ENCODE results near the gene ZNF467.

Gene ZNF467

DNA sequence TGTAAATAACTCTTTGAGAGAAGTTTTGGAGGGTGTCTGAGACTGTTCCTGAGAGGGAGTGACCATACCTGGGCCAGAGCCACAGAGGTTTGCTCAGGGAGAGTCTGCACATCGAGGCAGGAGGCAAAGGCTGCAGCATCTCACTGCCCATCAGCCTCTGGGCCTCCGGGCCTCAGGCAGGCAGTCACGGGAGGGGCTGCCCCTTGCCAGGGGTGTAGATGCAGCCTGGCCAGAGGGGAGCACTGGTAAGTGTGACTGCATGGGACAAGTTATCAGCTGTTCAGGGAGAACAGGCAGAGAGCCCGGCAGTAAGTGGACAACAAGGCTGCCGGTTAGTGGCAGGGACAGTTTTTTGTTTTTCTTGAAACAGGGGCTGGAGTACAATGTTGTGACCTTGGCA, 55.9 kb downstream of the ZNF467 start:
- FAIRE-seq (no peak), DNase-seq (ENCODE audit: insufficient read length, low spot score) (no peak)

DNA sequence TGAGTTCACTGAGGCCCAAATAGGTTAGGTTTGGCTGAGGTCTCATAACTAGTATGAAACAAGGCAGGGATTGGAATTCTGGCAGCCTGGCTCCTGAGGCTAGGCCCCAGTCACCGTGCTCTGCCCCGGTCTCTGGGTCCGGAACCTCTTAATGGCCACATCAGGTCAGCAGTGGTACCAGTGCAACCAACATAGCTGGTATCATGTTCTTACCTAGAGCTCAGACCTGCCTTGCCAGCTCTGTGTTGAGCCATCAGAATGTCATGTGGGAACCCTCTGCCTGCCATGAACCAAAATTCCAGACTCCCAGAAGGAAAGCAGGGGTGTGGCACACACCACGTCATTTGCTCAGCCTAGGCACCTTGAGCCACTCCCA, 56.5 kb downstream of the ZNF467 start:
- FAIRE-seq = no peak
- no peak for DNase-seq (ENCODE audit: insufficient read length, low spot score)

DNA sequence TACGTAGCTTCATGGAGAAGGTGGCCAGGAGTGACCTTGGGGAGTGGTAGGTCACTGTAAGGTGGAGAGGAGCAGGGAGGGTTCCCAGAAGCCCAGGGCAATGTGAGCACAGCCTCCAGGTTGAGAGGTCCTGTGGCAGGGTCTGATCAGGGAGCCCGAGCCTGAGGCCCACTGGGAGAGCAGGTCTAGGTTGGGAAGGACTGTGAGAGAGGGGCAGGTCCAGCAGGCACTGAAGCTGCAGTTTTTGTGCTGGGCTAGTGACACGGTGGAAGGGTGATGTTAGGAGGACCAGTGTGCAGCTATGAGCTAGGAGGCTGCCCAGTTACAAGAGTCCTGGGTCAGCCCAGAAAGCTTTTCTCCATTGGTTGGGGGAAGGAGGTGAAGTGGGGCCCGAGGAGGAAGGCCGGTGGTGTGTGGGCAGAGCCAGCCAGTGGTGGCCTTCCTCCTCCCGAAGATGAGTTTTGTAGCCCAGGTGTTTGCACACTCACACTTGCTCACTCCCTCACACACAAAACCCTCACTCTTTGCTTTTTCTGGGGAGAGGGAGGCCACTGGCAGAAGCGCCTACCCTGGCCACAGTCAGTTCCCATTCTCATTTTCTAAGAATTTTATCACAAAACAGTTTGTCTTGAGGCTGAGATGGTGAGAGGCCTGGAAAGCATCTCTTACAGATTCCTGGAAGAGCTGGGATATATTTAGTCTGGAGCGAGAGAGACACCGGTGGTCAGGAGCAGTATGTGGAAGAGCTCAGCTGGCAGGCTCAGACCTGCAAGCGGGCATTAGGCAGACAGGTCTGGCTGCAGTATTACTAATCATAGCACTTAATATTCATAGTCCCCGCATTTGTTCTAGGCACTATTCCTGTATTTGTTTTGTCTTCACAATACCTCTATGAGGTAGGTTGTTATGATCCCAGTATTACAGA, 57.1 kb downstream of the ZNF467 start:
- no peak for FAIRE-seq
- peak; percentile 22 for DNase-seq (ENCODE audit: insufficient read length, low spot score)

DNA sequence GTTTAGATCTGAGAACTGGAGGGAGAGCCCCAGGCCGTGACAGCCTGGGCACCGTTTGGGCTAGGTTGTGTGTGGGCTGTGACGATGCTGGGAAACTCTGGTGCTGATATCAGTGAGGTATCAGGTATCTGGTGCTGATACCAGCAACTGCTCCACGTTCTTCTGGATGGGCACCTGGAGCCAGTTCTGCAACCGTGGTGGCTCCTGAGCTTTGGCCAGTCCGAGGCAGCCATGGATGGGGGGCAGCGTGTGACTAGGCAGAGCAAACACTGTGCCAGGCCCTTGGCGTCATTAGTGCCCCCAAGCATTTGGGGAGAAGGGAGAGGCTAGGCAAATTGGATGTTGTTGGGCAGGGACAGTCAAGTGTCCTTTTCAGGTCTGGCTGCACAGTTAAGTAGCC, 57.9 kb downstream of the ZNF467 start:
- FAIRE-seq (no peak), DNase-seq (ENCODE audit: insufficient read length, low spot score) (no peak)

DNA sequence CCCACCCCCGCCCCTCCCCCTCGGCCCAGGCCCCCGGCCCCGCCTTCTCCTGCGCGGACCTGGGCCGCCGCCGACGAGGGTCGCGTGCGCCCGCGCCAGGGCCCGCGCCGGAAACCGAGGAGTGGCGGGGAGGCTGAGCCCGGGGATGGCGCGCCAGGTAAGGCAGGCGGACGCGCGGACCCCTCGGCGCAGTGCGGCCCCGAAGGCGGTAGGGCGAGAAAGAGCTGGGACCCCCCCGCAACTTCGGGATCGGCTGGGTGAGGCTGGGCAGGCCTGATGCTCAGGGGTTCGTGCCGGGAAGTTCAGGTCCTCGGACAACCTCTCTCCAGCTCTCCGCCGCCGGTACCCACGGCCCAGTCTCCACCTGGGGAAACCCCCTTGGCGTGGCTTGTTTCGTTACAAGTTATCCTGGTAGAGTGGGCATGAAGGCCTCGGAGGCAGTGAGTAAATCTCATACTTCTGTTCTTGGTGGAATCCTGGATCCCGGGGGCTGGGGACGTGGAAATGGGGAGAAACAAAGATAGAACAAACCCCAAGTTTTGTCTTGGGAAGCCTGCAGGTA, 58.4 kb downstream of the ZNF467 start:
- no peak for FAIRE-seq
- DNase-seq (ENCODE audit: insufficient read length, low spot score) = no peak
